AG04449 (cell line): ENCODE results near the gene CBFA2T2.
"Not testable (repeated sequence)": the region's sequence is repeated elsewhere in the genome, so short reads cannot be mapped to it uniquely, and the experiment has no call there.

Experiments
- CTCF ChIA-PET: fragments of 350-600 bp; formaldehyde crosslinking; extraction: SDS; loops from one replicate; lab custom pipeline; 2021; ENCODE audit warnings: antibody characterized with exemption; lab: Yijun Ruan, JAX
- POLR2A ChIA-PET: fragments of 400-600, 350-600 bp; formaldehyde crosslinking; extraction: SDS; loops from one replicate; lab custom pipeline; 2020; ENCODE audit warnings: antibody characterized with exemption, inconsistent platforms; lab: Yijun Ruan, JAX
- DNase-seq: peaks from one replicate; pipeline ENCODE4 v3.0.0-alpha.2; 2010; ENCODE audit warnings: low read depth, low spot score
- H3K4me3 ChIP-seq: 2 replicates; pipeline ENCODE4 v1.5.1; 2011; ENCODE audit warnings: low read depth, mild to moderate bottlenecking, control low read depth, low read length
- CTCF ChIP-seq: IDR thresholded peaks from one replicate; pipeline ENCODE4 v1.5.1; 2011; ENCODE audit warnings: mild to moderate bottlenecking, moderate library complexity, low read length, control low read depth, inconsistent platforms; ENCODE audit not compliant: insufficient read depth; ENCODE audit errors: missing control alignments

Gene CBFA2T2

GRCh38 chr20:33636776-33637175 lies 146.9 kb downstream of the CBFA2T2 start:
- TF ChIP-seq CTCF = no peak
- POLR2A ChIA-PET = no interaction called here
- H3K4me3 ChIP-seq = no peak overlapping the region
- CTCF ChIA-PET = no interaction called here
- no peak for DNase-seq

- TF ChIP-seq CTCF = no peak
- POLR2A ChIA-PET = no interaction called here
- no peak for DNase-seq
Observed at GRCh38 chr20:33640287-33640686, 150.4 kb downstream of the CBFA2T2 start.

DNA sequence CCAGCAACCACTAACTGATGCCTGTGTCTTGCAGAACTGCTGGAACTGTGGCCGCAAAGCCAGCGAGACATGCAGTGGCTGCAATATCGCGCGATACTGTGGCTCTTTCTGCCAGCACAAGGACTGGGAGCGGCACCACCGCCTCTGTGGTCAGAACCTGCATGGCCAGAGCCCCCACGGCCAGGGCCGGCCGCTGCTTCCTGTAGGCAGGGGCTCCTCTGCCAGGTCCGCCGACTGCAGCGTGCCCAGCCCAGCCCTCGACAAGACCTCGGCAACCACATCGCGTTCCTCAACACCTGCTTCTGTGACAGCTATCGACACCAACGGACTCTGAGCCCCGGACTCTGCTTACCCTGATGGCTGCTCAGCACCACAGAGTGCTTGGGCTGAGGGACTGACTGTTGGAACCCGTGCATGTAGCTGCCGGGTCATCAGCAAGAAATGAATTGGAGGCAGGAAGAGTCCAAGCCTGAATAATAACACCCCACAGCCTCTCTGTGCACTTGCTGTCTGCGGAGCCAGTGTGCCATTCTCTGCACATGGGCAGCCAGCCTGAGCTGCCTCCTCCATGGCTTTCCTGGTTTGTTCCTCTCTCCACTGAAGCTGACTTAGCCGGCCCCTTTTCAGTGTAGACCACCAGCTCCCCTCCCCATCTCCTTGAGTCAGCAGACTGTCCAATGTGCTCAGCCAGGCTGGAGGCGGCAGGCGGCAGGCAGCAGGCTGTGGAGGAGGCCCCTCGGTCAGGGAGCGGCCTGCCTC lies 154.6 kb downstream of the CBFA2T2 start:
- ChIA-PET CTCF (interaction anchor here (0.8 kb wide), 1 partner anchor 187 kb away, joined by 4 read pairs; no protein-coding TSS in a partner anchor), POLR2A (no interaction called here)
- no peak overlapping the region for H3K4me3 ChIP-seq
- no peak for TF ChIP-seq CTCF
- DNase-seq = no peak

More at GRCh38 chr20:33640287-33640686, 150.4 kb downstream of the CBFA2T2 start:
- H3K4me3 ChIP-seq = no peak overlapping the region
- CTCF ChIA-PET = interaction anchor here (1.3 kb wide), 1 partner anchor 10 kb away, joined by 3 read pairs; no protein-coding TSS in a partner anchor

DNA sequence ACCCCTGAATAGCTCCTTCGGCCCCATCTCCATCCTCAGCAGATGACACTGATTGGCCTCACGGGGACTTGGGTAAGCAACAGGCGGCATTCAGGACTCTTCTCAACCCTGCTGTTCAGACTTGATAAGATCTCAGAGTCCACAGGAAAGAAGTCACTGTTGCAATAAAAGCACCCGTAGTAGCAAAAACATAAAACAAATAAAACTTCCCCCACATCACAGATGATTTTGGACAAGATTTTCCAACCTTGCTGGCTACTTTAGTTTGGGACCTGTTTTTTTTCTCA lies 155.1 kb downstream of the CBFA2T2 start:
- DNase-seq = no peak
- POLR2A ChIA-PET = no interaction called here
- H3K4me3 ChIP-seq = no peak overlapping the region
- TF ChIP-seq CTCF = no peak
- CTCF ChIA-PET = no interaction called here

DNA sequence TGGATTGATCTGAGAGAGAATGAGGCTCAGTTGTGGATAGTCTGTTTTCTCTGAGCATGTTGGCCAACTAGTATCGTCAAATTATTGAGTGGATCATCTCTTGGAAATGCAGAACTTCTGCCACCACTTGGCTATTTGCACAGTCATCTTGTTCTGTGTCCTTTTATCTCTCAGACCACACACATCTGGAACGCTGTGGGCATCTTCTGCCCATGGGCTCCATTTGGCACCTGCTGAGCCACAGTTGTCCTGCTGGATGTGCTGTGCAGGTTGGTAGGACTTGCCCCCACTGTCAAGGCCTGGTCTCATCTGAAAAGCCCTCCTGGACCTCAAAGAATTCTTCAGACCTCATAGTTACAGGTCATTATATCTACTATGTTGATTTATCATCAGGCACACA lies 155.5 kb downstream of the CBFA2T2 start:
- CTCF ChIA-PET = no interaction called here
- TF ChIP-seq CTCF = no peak
- POLR2A ChIA-PET = no interaction called here
- DNase-seq = no peak
- no peak overlapping the region for H3K4me3 ChIP-seq

- DNase-seq = no peak
- H3K4me3 ChIP-seq = no peak overlapping the region
- ChIA-PET CTCF (interaction anchor here (10.9 kb wide), 1 partner anchor 19 kb away, joined by 99 read pairs; the partner anchor contains the start of genes ACTL10 and C20orf144), POLR2A (no interaction called here)
- no peak for TF ChIP-seq CTCF
Observed at GRCh38 chr20:33646191-33646590, 156.3 kb downstream of the CBFA2T2 start.

- ChIA-PET CTCF (interaction anchor here (2.0 to 10.9 kb wide), 2 partner anchors 18 to 384 kb away, joined by 4 to 99 read pairs; partner anchors contain the start of genes ACTL10 and C20orf144), POLR2A (interaction anchor here (0.7 to 0.8 kb wide), 2 partner anchors 158 to 203 kb away, joined by 3 read pairs; partner anchors contain the start of genes CBFA2T2 and SNTA1)
- DNase-seq, H3K4me3 ChIP-seq: not testable (repeated sequence)
Observed at GRCh38 chr20:33646959-33647602, 157.2 kb downstream of the CBFA2T2 start.
